ENCODE measurements around the gene BNIP5. TPM values are rescaled to one million over a fixed set of nuclear protein-coding genes. Genes with fewer than 3 reads are reported as not detected.
A peak's percentile ranks its signal among the peaks of the same experiment; 100 is the strongest.

Gene BNIP5
- total RNA-seq, 4 donors from 2014 or later: not detected

GRCh38 chr6:36337814-36338213, 1.1 kb upstream of the BNIP5 start:
- H3K9me3 ChIP-seq: no peaks in the 10 kb centered on the region
- no peak overlapping the region for H3K4me3 ChIP-seq
- H3K36me3 ChIP-seq: no peaks in the 10 kb centered on the region
- TF ChIP-seq POLR2A (IDR thresholded peaks at IDR 0.05): no peak
- no peak for TF ChIP-seq CTCF (IDR thresholded peaks at IDR 0.05)
- no peaks in the 10 kb centered on the region for H3K4me1 ChIP-seq
- DNase-seq: no peak
- H3K27me3 ChIP-seq: no peaks in the 10 kb centered on the region
- no peak overlapping the region for H3K27ac ChIP-seq
- intact Hi-C loops (cut with DNase I; ENCODE audit: low total_unique reads): no loop called here

- Histone ChIP-seq H3K27me3 (no peaks in the 10 kb centered on the region), H3K4me1 (no peaks in the 10 kb centered on the region), H3K9me3 (no peaks in the 10 kb centered on the region), H3K4me3 (no peak overlapping the region), H3K27ac (no peak overlapping the region), H3K36me3 (no peaks in the 10 kb centered on the region)
- DNase-seq: no peak
- TF ChIP-seq POLR2A (IDR thresholded peaks at IDR 0.05) (no peak), CTCF (IDR thresholded peaks at IDR 0.05) (no peak)
- intact Hi-C loops (cut with DNase I; ENCODE audit: low total_unique reads): no loop called here
Observed at GRCh38 chr6:36336208-36336710, 429 bp downstream of the BNIP5 start.

- TF ChIP-seq POLR2A (IDR thresholded peaks at IDR 0.05) (no peak), CTCF (IDR thresholded peaks at IDR 0.05) (no peak)
- intact Hi-C loops (cut with DNase I; ENCODE audit: low total_unique reads): no loop called here
- Histone ChIP-seq H3K4me1 (no peaks in the 10 kb centered on the region), H3K27me3 (no peaks in the 10 kb centered on the region), H3K27ac (no peak overlapping the region), H3K4me3 (no peak overlapping the region), H3K36me3 (no peaks in the 10 kb centered on the region), H3K9me3 (no peaks in the 10 kb centered on the region)
- DNase-seq: no peak
Observed at GRCh38 chr6:36335465-36336207, 1.1 kb downstream of the BNIP5 start.

GRCh38 chr6:36334832-36335459, 1.7 kb downstream of the BNIP5 start:
- Histone ChIP-seq H3K4me1 (no peaks in the 10 kb centered on the region), H3K27ac (peak overlapping the region in 1 of 2 donors; percentile 52), H3K4me3 (no peak overlapping the region), H3K9me3 (no peaks in the 10 kb centered on the region), H3K27me3 (no peaks in the 10 kb centered on the region), H3K36me3 (no peaks in the 10 kb centered on the region)
- intact Hi-C loops (cut with DNase I; ENCODE audit: low total_unique reads): no loop called here
- DNase-seq: no peak
- no peak for TF ChIP-seq CTCF (IDR thresholded peaks at IDR 0.05)
- no peak for TF ChIP-seq POLR2A (IDR thresholded peaks at IDR 0.05)
